OCI-LY7 (cell line): ENCODE results near the gene FAM161B. TPM values are rescaled to one million over a fixed set of nuclear protein-coding genes. Genes with fewer than 3 reads are reported as not detected.

Experiments used
- Bru-seq: library from RNA; stranded (reverse); fragments of 400-500 nt; gene quantifications from one replicate; lab custom pipeline; 2021; lab: Mats Ljungman, UMichigan
- BruChase-seq, 2 experiments: library from RNA; stranded (reverse); fragments of 400-500 nt; gene quantifications; one replicate each; lab custom pipeline; 2021; lab: Mats Ljungman, UMichigan
- BruUV-seq: library from RNA; stranded (reverse); fragments of 400-500 nt; replicated peaks from 2 replicates; lab custom pipeline; 2021; lab: Mats Ljungman, UMichigan
- CTCF ChIA-PET: fragments of 300-600 bp; sonication (Branson Sonifier 250); formaldehyde crosslinking; loops from one replicate; lab custom pipeline; 2022; ENCODE audit warnings: antibody characterized with exemption; ENCODE audit not compliant: unreplicated experiment; lab: Charles Lee
- POLR2A ChIA-PET: fragments of 300-600 bp; sonication (Branson Sonifier 250); formaldehyde crosslinking; loops from one replicate; lab custom pipeline; 2022; ENCODE audit warnings: antibody characterized with exemption; lab: Charles Lee
- DNase-seq: peaks from one replicate; pipeline ENCODE4 v3.0.0-alpha.2; 2015; ENCODE audit warnings: low spot score
- H2AFZ ChIP-seq: fragments of 200-600 bp; sonication (generic), shearing (Covaris generic); 2 replicates; pipeline ENCODE4 v1.6.1; 2014; ENCODE audit warnings: mild to moderate bottlenecking, antibody characterized with exemption, low read length, moderate library complexity
- H3K27ac ChIP-seq: fragments of 200-600 bp; sonication (generic); 2 replicates; pipeline ENCODE4 v1.5.1; 2014; ENCODE audit warnings: mixed run types, low read depth, mild to moderate bottlenecking, moderate library complexity, low read length, inconsistent platforms; ENCODE audit not compliant: poor library complexity, severe bottlenecking
- H3K36me3 ChIP-seq: fragments of 200-600 bp; sonication (generic); 2 replicates; pipeline ENCODE4 v1.6.1; 2014; ENCODE audit warnings: mild to moderate bottlenecking, antibody characterized with exemption, low read length, moderate library complexity, mixed read lengths; ENCODE audit not compliant: insufficient read depth
- H3K4me1 ChIP-seq: fragments of 200-600 bp; sonication (generic); 2 replicates; pipeline ENCODE4 v1.5.1; 2014; ENCODE audit warnings: mild to moderate bottlenecking, low read length; ENCODE audit not compliant: insufficient read depth, poor library complexity, severe bottlenecking
- H3K4me2 ChIP-seq: fragments of 200-600 bp; sonication (generic); 2 replicates; pipeline ENCODE4 v1.6.1; 2014; ENCODE audit warnings: mild to moderate bottlenecking, low read length
- H3K4me3 ChIP-seq: fragments of 200-600 bp; sonication (generic); 2 replicates; pipeline ENCODE4 v1.5.1; 2014; ENCODE audit warnings: mild to moderate bottlenecking, low read depth, low read length; ENCODE audit not compliant: poor library complexity, severe bottlenecking
- H3K79me2 ChIP-seq: fragments of 200-600 bp; sonication (generic); 2 replicates; pipeline ENCODE4 v1.6.1; 2016; ENCODE audit warnings: low read depth, mild to moderate bottlenecking, low read length, moderate library complexity, mixed read lengths; ENCODE audit not compliant: insufficient read depth
- H3K9me2 ChIP-seq: fragments of 200-600 bp; sonication (generic); 2 replicates; pipeline ENCODE4 v1.6.1; 2016; ENCODE audit warnings: mild to moderate bottlenecking, low read length, mixed read lengths; ENCODE audit not compliant: insufficient read depth
- H3K9me3 ChIP-seq: fragments of 200-600 bp; sonication (generic); 2 replicates; pipeline ENCODE4 v1.6.1; 2014; ENCODE audit warnings: mild to moderate bottlenecking, mixed run types, low read length, mixed read lengths
- H4K20me1 ChIP-seq: fragments of 200-600 bp; sonication (generic); 2 replicates; pipeline ENCODE4 v1.6.1; 2014; ENCODE audit warnings: mild to moderate bottlenecking, antibody characterized with exemption, low read length, moderate library complexity, mixed read lengths; ENCODE audit not compliant: insufficient read depth
- CTCF ChIP-seq: fragments of 200-600 bp; sonication (generic); conservative IDR thresholded peaks from 2 replicates; pipeline ENCODE4 v1.5.1; 2014; ENCODE audit warnings: mild to moderate bottlenecking, antibody characterized with exemption, low read length, moderate library complexity, mixed read lengths
- EZH2phosphoT487 ChIP-seq: fragments of 200-600 bp; sonication (generic); IDR thresholded peaks from 2 replicates; pipeline ENCODE4 v1.6.1; 2018; ENCODE audit warnings: low read depth, borderline replicate concordance, mild to moderate bottlenecking, mixed run types, antibody characterized with exemption, low read length, moderate library complexity, mixed read lengths
- intact Hi-C: fragments of 100-400 bp; cut with micrococcal nuclease; formaldehyde crosslinking; loops from one replicate; pipeline ENCODE4 v1.10.0; 2022; ENCODE audit not compliant: unreplicated experiment
- long read RNA-seq: library from polyadenylated mRNA; stranded (forward); transcript quantifications from one replicate; pipeline ENCODE4 v2.0.0, GENCODE V29; 2022
- total RNA-seq, 2 experiments: library from RNA; depleted of rRNA in 1 of 2; stranded (reverse); fragments of >200 nt in 1 of 2; shearing (Covaris generic) in 1 of 2; gene quantifications; 2 replicates each; pipeline ENCODE4 v1.2.3, GENCODE V29; 2014 to 2022

Gene FAM161B
- total RNA-seq (2014; rRNA removed; shearing (Covaris generic)) (2.3 and 2.6 TPM in 2 replicates), total RNA-seq (2022) (3.5 and 3.6 TPM in 2 replicates), Bru-seq, nascent RNA (percentile 39 among the genes with signal in this experiment), BruChase-seq, experiment 1, labeled RNA remaining after a 6-hour chase (percentile 38 among the genes with signal in this experiment), BruChase-seq, experiment 2, labeled RNA remaining after a 2-hour chase (percentile 42 among the genes with signal in this experiment)
- long read RNA-seq, full-length matches to known transcripts: 3 of 3 reads
- long read RNA-seq, partial matches to known transcripts: 0 of 3 reads
- long read RNA-seq, other reads (novel, unspliced or antisense): 0 of 3 reads

- Histone ChIP-seq H3K4me2 (peak within 1 kb of the TSS; percentile 75), H3K4me3 (peak within 1 kb of the TSS; percentile 75), H3K9me3 (no peaks in the 10 kb centered on the region), H3K79me2 (no peaks in the 10 kb centered on the region), H3K27ac (peak within 1 kb of the TSS; percentile 51), H3K4me1 (peaks cover 15% of the 10 kb centered on the region), H2AFZ (peak within 1 kb of the TSS; percentile 93), H4K20me1 (no peaks in the 10 kb centered on the region), H3K9me2 (no peaks in the 10 kb centered on the region), H3K36me3 (peaks cover 13% of the 10 kb centered on the region; the same call in 1 of the 2 replicates)
- ChIA-PET CTCF (interaction anchor here (0.6 kb wide), 1 partner anchor 1485 kb away, joined by 3 read pairs; no protein-coding TSS in a partner anchor), POLR2A (interaction anchor here (0.7 to 0.9 kb wide), 2 partner anchors 10 to 270 kb away, joined by 3 read pairs; no protein-coding TSS in a partner anchor)
- DNase-seq: peak; percentile 95
- BruUV-seq: no TSS peak
- no peak for TF ChIP-seq EZH2phosphoT487
- peak; percentile 61 for TF ChIP-seq CTCF
- intact Hi-C loops: loop anchor here (5.0 kb wide), 2 partner anchors 67 to 87 kb away; partner anchors contain the start of genes BBOF1 and ENTPD5
Observed at GRCh38 chr14:73949752-73950734, at the start of gene FAM161B, which contains the start of gene COQ6. Gene FAM161B (minus strand): TSS chr14:73950094. CDS start chr14:73950026, 68 bp downstream. Gene COQ6 (plus strand): TSS chr14:73950302. CDS start chr14:73950333, 31 bp downstream.

- BruUV-seq: no TSS peak
- no peak overlapping the region for H3K4me2 ChIP-seq
Observed at GRCh38 chr14:73998726-73999125, 48.8 kb upstream of the FAM161B start.

More at GRCh38 chr14:73998726-73999125, 48.8 kb upstream of the FAM161B start:
- H3K27ac ChIP-seq: no peak overlapping the region
- intact Hi-C loops: no loop called here
- H3K36me3 ChIP-seq: no peaks in the 10 kb centered on the region
- no peaks in the 10 kb centered on the region for H4K20me1 ChIP-seq
- H3K4me1 ChIP-seq: peaks cover 16% of the 10 kb centered on the region
- no peaks in the 10 kb centered on the region for H3K9me2 ChIP-seq
- POLR2A ChIA-PET: no interaction called here
- no peak overlapping the region for H3K4me3 ChIP-seq
- H3K9me3 ChIP-seq: no peaks in the 10 kb centered on the region
- TF ChIP-seq CTCF (no peak), EZH2phosphoT487 (no peak)
- CTCF ChIA-PET: no interaction called here
- no peak overlapping the region for H2AFZ ChIP-seq
- no peak for DNase-seq
- no peaks in the 10 kb centered on the region for H3K79me2 ChIP-seq
